ENCODE data around the gene NR2F2.

GRCh38 chr15:96350934-96351724, 20.6 kb downstream of the NR2F2 start:
- no peak for TF ChIP-seq CTCF (IDR thresholded peaks at IDR 0.05 in 4 of 5, conservative IDR thresholded peaks at IDR 0.05 in 1 of 5)
- TF ChIP-seq POLR2A (IDR thresholded peaks at IDR 0.05), result no peak
